Liver (tissue), 9 donors: ENCODE measurements around the gene BCAR1. TPM values are rescaled to one million over a fixed set of nuclear protein-coding genes. Genes with fewer than 3 reads are reported as not detected.

Experiments used
- DNase-seq: peaks from one replicate; pipeline ENCODE4 v3.0.0-alpha.2; 2017; ENCODE audit warnings: low spot score
- H3K27ac ChIP-seq, 2 donors: one replicate each; pipeline ENCODE4 v1.7.0; 2013; ENCODE audit warnings: inconsistent platforms in 2 of 2, low read length in 2 of 2, control low read depth in 1 of 2, low read depth in 1 of 2, mild to moderate bottlenecking in 1 of 2
- H3K27me3 ChIP-seq, 4 donors: one replicate each; pipeline versions ENCODE4 v1.6.1 to v1.7.0; 2013; ENCODE audit warnings: low read length in 3 of 4, inconsistent platforms in 1 of 4, mild to moderate bottlenecking in 1 of 4, moderate library complexity in 1 of 4; ENCODE audit not compliant: control insufficient read depth in 4 of 4, insufficient read depth in 4 of 4
- H3K36me3 ChIP-seq, 4 donors: one replicate each; pipeline versions ENCODE4 v1.6.1 to v1.7.0; 2013; ENCODE audit warnings: low read length in 3 of 4, mild to moderate bottlenecking in 3 of 4, low read depth in 1 of 4, moderate library complexity in 1 of 4; ENCODE audit not compliant: control insufficient read depth in 4 of 4, insufficient read depth in 3 of 4
- H3K4me1 ChIP-seq, 4 donors: one replicate each; pipeline versions ENCODE4 v1.6.1 to v1.7.0; 2013; ENCODE audit warnings: low read length in 3 of 4, mild to moderate bottlenecking in 3 of 4, moderate library complexity in 1 of 4; ENCODE audit not compliant: control insufficient read depth in 4 of 4, insufficient read depth in 4 of 4
- H3K4me3 ChIP-seq, 3 donors: one replicate each; pipeline versions ENCODE4 v1.6.1 to v1.7.0; 2013; ENCODE audit warnings: low read length in 3 of 3, control low read depth in 1 of 3, low read depth in 1 of 3, mild to moderate bottlenecking in 1 of 3
- H3K9ac ChIP-seq, 2 donors: one replicate each; pipeline ENCODE4 v1.7.0; 2013; ENCODE audit warnings: low read length in 2 of 2, mild to moderate bottlenecking in 2 of 2, moderate library complexity in 2 of 2, control low read depth in 1 of 2, low read depth in 1 of 2
- H3K9me3 ChIP-seq, 4 donors: one replicate each; pipeline versions ENCODE4 v1.6.1 to v1.7.0; 2013; ENCODE audit warnings: low read length in 3 of 4; ENCODE audit not compliant: control insufficient read depth in 4 of 4
- ATF3 ChIP-seq: IDR thresholded peaks from 2 replicates; pipeline ENCODE4 v1.6.1; 2016; ENCODE audit warnings: antibody characterized with exemption
- FOXA2 ChIP-seq: IDR thresholded peaks from 2 replicates; pipeline ENCODE4 v1.6.1; 2016; ENCODE audit warnings: antibody characterized with exemption
- GABPA ChIP-seq, 2 donors: IDR thresholded peaks in 1 of 2; conservative IDR thresholded peaks in 1 of 2; 2 replicates each; pipeline ENCODE4 v1.6.1; 2016; ENCODE audit warnings: antibody characterized with exemption in 2 of 2, mild to moderate bottlenecking in 1 of 2, moderate library complexity in 1 of 2
- HNF4A ChIP-seq, 2 donors: conservative IDR thresholded peaks; 2 replicates each; pipeline ENCODE4 v1.6.1; 2016; ENCODE audit warnings: antibody characterized with exemption in 2 of 2, mild to moderate bottlenecking in 2 of 2
- HNF4G ChIP-seq: IDR thresholded peaks from 2 replicates; pipeline ENCODE4 v1.6.1; 2016; ENCODE audit warnings: antibody characterized with exemption
- JUND ChIP-seq, 2 donors: IDR thresholded peaks; 2 replicates each; pipeline ENCODE4 v1.6.1; 2016; ENCODE audit warnings: antibody characterized with exemption in 2 of 2
- NR2F2 ChIP-seq: IDR thresholded peaks from 2 replicates; pipeline ENCODE4 v1.6.1; 2016; ENCODE audit warnings: antibody characterized with exemption
- RAD21 ChIP-seq, 2 donors: IDR thresholded peaks; 2 replicates each; pipeline ENCODE4 v1.6.1; 2016; ENCODE audit warnings: antibody characterized with exemption in 2 of 2, mild to moderate bottlenecking in 2 of 2
- REST ChIP-seq: IDR thresholded peaks from 2 replicates; pipeline ENCODE4 v1.6.1; 2016; ENCODE audit warnings: antibody characterized with exemption, mild to moderate bottlenecking
- RXRA ChIP-seq, 2 donors: IDR thresholded peaks; 2 replicates each; pipeline ENCODE4 v1.6.1; 2017 to 2018; ENCODE audit warnings: antibody characterized with exemption in 2 of 2, mild to moderate bottlenecking in 1 of 2
- SP1 ChIP-seq: IDR thresholded peaks from 2 replicates; pipeline ENCODE4 v1.6.1; 2018; ENCODE audit warnings: antibody characterized with exemption, mild to moderate bottlenecking
- TAF1 ChIP-seq: conservative IDR thresholded peaks from 2 replicates; pipeline ENCODE4 v1.6.1; 2016; ENCODE audit warnings: antibody characterized with exemption, mild to moderate bottlenecking
- WGBS: extraction: QIAGEN DNeasy Blood & Tissue Kit; methylation state at CpG from one replicate; pipeline ENCODE4 v1.1.7; 2013; 5-methylcytosine and 5-hydroxymethylcytosine counted together
- polyA plus RNA-seq, 2 donors: library from polyadenylated mRNA; stranded (reverse) in 1 of 2; unstranded in 1 of 2; fragments of 200-250 nt in 1 of 2; fragments of >200 nt in 1 of 2; fragmentation: Nextera tagmentation in 1 of 2; extraction: Ambion mirVana in 1 of 2; gene quantifications; one replicate each; pipeline versions ENCODE4 v1.2.1 to v1.2.3, GENCODE V29; 2013 to 2015
- total RNA-seq, 2 donors: library from RNA; depleted of rRNA; stranded (reverse); fragments of >200 nt; gene quantifications; one replicate each; pipeline ENCODE4 v1.2.3, GENCODE V29; 2014
- donor health status: healthy.
- donor health status: healthy.
- donor health status: healthy.
- donor health status: healthy.
- donor health status: healthy.

Gene BCAR1
- total and polyA plus RNA-seq, 4 donors = 10.1 to 32.2 (median 20.2) TPM

- TF ChIP-seq REST = no peak
- no peak for TF ChIP-seq RXRA (IDR thresholded peaks at IDR 0.05)
- TF ChIP-seq RAD21 (IDR thresholded peaks at IDR 0.05) = no peak
- no peak for TF ChIP-seq HNF4A (conservative IDR thresholded peaks at IDR 0.05)
- no peak for TF ChIP-seq GABPA (IDR thresholded peaks at IDR 0.05 in 1 of 2, conservative IDR thresholded peaks at IDR 0.05 in 1 of 2)
- TF ChIP-seq JUND (IDR thresholded peaks at IDR 0.05) = no peak
Observed at GRCh38 chr16:75256696-75257343, 5.4 kb upstream of the BCAR1 start (continued).

GRCh38 chr16:75256059-75256571, 4.7 kb upstream of the BCAR1 start:
- Histone ChIP-seq H3K9me3 (no peaks in the 10 kb centered on the region), H3K36me3 (no peaks in the 10 kb centered on the region), H3K9ac (no peak overlapping the region), H3K27ac (peak overlapping the region; percentile 38 to 47), H3K4me3 (no peak overlapping the region), H3K27me3 (no peaks in the 10 kb centered on the region), H3K4me1 (peaks cover 15 to 52% (median 26%) of the 10 kb centered on the region in 4 donors)
- no peak for TF ChIP-seq HNF4A (conservative IDR thresholded peaks at IDR 0.05)
- TF ChIP-seq ATF3 = no peak
- TF ChIP-seq SP1 = no peak
- no peak for TF ChIP-seq FOXA2
- TF ChIP-seq RAD21 (IDR thresholded peaks at IDR 0.05) = no peak
- TF ChIP-seq JUND (IDR thresholded peaks at IDR 0.05) = no peak
- TF ChIP-seq REST = no peak
- WGBS = 75% methylated on average over 12 of the region's 12 CpGs
- DNase-seq = no peak

GRCh38 chr16:75254359-75254837, 3.0 kb upstream of the BCAR1 start:
- Histone ChIP-seq H3K9me3 (no peaks in the 10 kb centered on the region), H3K9ac (no peak overlapping the region), H3K4me1 (peaks cover 19 to 62% (median 34%) of the 10 kb centered on the region in 4 donors), H3K36me3 (no peaks in the 10 kb centered on the region), H3K27me3 (no peaks in the 10 kb centered on the region), H3K27ac (peak overlapping the region in 1 of 2 donors; percentile 2), H3K4me3 (no peak overlapping the region)
- DNase-seq = no peak
- 63% methylated on average over 5 of the region's 5 CpGs for WGBS
- TF ChIP-seq HNF4G = no peak
- TF ChIP-seq NR2F2 = no peak
- no peak for TF ChIP-seq TAF1
- TF ChIP-seq SP1 = no peak
